ENCODE measurements around the gene NARS2. TPM values are rescaled to one million over a fixed set of nuclear protein-coding genes. Genes with fewer than 3 reads are reported as not detected.

NARS2 gene
- total RNA-seq, 2 donors from 2014 or later: 10.1 to 24.7 TPM

DNA sequence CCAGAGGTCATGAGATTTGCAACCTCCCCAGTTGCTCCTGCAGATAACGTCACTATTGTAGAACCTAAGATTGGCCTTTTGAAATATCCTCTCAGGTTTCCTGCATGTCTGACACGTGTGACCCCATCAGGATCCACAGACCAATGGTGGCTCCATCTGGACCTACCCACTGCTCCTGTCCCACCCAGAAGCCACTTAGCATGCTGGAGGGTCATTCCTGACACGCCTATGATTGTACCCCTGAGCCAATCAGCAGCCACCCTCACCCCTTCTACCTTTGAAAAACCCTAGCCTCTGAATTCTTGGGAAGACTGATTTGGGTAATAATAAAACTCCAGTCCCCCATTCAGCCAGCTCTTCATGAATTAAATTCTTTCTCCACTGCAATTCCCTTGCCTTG is 20.1 kb upstream of the NARS2 start:
- WGBS, 2 donors: 73 to 84% methylated on average over 3 of the region's 3 CpGs
- no peaks in the 10 kb centered on the region for H3K9me3 ChIP-seq
- no peaks in the 10 kb centered on the region for H3K36me3 ChIP-seq (replicated peaks in 1 of 2; ENCODE audit: insufficient read depth in 1 of 2, low read depth in 2 of 2)
- intact Hi-C loops (cut with DNase I): no loop called here
- ATAC-seq (no peak), DNase-seq (no peak)
- H3K27ac ChIP-seq: no peak overlapping the region
- no peaks in the 10 kb centered on the region for H3K27me3 ChIP-seq
- TF ChIP-seq, protein P1, sequence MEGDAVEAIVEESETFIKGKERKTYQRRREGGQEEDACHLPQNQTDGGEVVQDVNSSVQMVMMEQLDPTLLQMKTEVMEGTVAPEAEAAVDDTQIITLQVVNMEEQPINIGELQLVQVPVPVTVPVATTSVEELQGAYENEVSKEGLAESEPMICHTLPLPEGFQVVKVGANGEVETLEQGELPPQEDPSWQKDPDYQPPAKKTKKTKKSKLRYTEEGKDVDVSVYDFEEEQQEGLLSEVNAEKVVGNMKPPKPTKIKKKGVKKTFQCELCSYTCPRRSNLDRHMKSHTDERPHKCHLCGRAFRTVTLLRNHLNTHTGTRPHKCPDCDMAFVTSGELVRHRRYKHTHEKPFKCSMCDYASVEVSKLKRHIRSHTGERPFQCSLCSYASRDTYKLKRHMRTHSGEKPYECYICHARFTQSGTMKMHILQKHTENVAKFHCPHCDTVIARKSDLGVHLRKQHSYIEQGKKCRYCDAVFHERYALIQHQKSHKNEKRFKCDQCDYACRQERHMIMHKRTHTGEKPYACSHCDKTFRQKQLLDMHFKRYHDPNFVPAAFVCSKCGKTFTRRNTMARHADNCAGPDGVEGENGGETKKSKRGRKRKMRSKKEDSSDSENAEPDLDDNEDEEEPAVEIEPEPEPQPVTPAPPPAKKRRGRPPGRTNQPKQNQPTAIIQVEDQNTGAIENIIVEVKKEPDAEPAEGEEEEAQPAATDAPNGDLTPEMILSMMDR (IDR thresholded peaks at IDR 0.05): no peak
- no peak for TF ChIP-seq POLR2A (IDR thresholded peaks at IDR 0.05)
- H3K4me1 ChIP-seq: no peaks in the 10 kb centered on the region
- H3K4me3 ChIP-seq: no peak overlapping the region

DNA sequence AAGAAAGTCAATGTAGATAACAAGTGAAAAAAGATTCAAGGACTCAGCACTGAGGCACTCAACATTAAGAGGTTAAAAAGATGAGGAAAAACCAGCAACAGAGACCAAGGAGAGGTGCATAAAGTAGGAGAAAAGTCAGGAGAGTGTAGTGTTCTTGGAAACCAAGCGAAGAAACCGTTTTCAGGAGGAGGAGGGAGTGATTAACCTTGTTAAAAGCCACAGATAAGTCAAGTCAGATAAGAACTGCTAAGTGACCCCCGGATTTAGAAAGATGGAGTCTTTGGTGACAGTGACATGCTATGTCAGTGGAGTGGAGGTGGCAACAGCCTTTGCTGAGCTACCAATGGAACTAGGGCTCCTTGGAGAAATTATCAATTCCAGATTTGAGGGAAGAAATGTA is 13.9 kb upstream of the NARS2 start:
- no peak overlapping the region for H3K4me3 ChIP-seq
- ATAC-seq (no peak), DNase-seq (no peak)
- TF ChIP-seq, protein P1 (IDR thresholded peaks at IDR 0.05): no peak
- TF ChIP-seq POLR2A (IDR thresholded peaks at IDR 0.05): no peak
- intact Hi-C loops (cut with DNase I): no loop called here
- H3K4me1 ChIP-seq: no peaks in the 10 kb centered on the region
- peaks cover 0 to 3% (median 0%) of the 10 kb centered on the region in 3 donors for H3K9me3 ChIP-seq
- WGBS, 2 donors: 27 to 41% methylated on average over 3 of the region's 3 CpGs
- no peaks in the 10 kb centered on the region for H3K36me3 ChIP-seq (replicated peaks in 1 of 2; ENCODE audit: insufficient read depth in 1 of 2, low read depth in 2 of 2)
- H3K27ac ChIP-seq: no peak overlapping the region
- no peaks in the 10 kb centered on the region for H3K27me3 ChIP-seq

DNA sequence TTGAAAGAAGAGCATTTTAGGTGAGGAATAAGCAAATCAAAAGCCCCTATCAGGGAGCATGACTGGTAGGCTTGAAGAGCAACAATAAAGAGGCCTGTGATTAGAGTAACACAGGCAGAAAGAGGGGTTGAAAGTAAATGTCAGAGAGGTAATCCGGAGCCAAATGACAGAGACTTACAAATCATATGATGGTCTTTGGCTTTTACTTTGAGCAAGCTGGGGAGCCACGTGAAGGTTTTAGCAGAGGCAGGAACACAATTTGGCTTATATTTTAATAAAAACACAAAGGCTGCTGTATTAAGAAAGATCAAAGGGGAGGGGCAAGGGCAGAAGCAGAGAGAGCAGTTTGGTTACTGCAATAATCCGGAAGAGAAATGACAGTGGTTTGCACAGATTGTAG is 12.8 kb upstream of the NARS2 start:
- Histone ChIP-seq H3K9me3 (peaks cover 0 to 5% (median 0%) of the 10 kb centered on the region in 3 donors), H3K36me3 (replicated peaks in 1 of 2; ENCODE audit: insufficient read depth in 1 of 2, low read depth in 2 of 2) (no peaks in the 10 kb centered on the region), H3K4me1 (no peaks in the 10 kb centered on the region), H3K4me3 (no peak overlapping the region), H3K27me3 (no peaks in the 10 kb centered on the region), H3K27ac (no peak overlapping the region)
- no peak for TF ChIP-seq POLR2A (IDR thresholded peaks at IDR 0.05)
- TF ChIP-seq, protein P1 (IDR thresholded peaks at IDR 0.05): no peak
- 62 to 67% methylated on average over 3 of the region's 3 CpGs for WGBS, 2 donors
- DNase-seq (no peak), ATAC-seq (no peak)
- intact Hi-C loops (cut with DNase I): no loop called here

DNA sequence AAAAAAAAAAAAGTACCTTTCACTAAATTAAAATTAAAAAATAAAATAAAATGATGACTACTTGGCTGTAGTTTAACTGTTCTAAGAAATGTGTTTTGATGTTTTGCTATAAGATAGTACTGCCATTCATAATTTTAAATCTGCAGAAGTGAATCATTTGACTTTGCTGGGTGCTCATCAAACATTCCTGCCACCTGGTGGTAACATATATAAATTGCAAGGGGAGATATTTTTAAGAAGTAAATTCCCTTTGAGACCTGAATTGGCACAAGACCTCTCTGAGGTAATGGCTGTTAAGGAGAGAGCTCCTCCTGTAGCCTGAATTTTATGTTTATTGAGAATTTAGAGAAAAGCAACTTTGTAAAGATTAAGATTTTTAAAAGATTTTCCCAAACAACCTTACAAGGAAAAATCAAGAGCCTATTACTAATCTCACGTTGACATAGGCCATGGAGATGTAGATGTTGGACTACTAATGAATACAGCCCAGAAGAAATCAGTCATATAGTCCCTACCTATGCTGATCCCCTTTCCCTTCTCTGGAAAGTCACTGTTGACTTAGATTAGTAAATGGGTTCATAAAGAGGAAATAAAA is 11.9 kb upstream of the NARS2 start:
- DNase-seq (no peak), ATAC-seq (no peak)
- no peak overlapping the region for H3K27ac ChIP-seq
- no peaks in the 10 kb centered on the region for H3K36me3 ChIP-seq (replicated peaks in 1 of 2; ENCODE audit: insufficient read depth in 1 of 2, low read depth in 2 of 2)
- H3K27me3 ChIP-seq: no peaks in the 10 kb centered on the region
- H3K4me1 ChIP-seq: no peaks in the 10 kb centered on the region
- intact Hi-C loops (cut with DNase I): no loop called here
- H3K9me3 ChIP-seq: peaks cover 0 to 5% (median 0%) of the 10 kb centered on the region in 3 donors
- 93 to 100% methylated on average over 1 of the region's 1 CpG for WGBS, 2 donors
- no peak overlapping the region for H3K4me3 ChIP-seq
- TF ChIP-seq, protein P1 (IDR thresholded peaks at IDR 0.05): peak in 6 of 7 experiments; percentile 33 to 53 (median 38)
- no peak for TF ChIP-seq POLR2A (IDR thresholded peaks at IDR 0.05)

DNA sequence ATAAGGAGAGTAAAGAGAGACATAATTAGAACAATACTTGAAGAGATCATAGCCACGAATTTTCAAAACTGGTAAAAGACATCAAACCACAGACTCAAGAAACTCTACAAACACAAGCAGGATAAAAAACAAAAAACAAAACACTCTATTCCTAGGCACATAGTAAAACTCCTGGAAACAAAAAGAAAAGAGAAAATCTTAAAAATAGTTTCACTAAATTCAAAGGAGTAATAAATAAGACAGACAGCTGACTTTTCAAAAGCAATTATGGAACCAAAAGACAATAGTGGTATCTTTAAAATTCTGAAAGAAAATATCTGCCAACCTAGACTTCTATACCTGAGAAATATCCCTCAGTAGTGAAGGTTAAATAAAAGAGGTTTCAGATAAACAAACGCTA is 9.2 kb upstream of the NARS2 start:
- 81 to 87% methylated on average over 2 of the region's 2 CpGs for WGBS, 2 donors
- no peak overlapping the region for H3K27ac ChIP-seq
- TF ChIP-seq, protein P1 (IDR thresholded peaks at IDR 0.05): no peak
- no peak for TF ChIP-seq POLR2A (IDR thresholded peaks at IDR 0.05)

More for the DNA sequence above, 9.2 kb upstream of the NARS2 start:
- H3K9me3 ChIP-seq: peaks cover 0 to 5% (median 0%) of the 10 kb centered on the region in 3 donors
- DNase-seq (no peak), ATAC-seq (no peak)
- H3K27me3 ChIP-seq: no peaks in the 10 kb centered on the region
- intact Hi-C loops (cut with DNase I): no loop called here
- no peak overlapping the region for H3K4me3 ChIP-seq
- no peaks in the 10 kb centered on the region for H3K36me3 ChIP-seq (replicated peaks in 1 of 2; ENCODE audit: insufficient read depth in 1 of 2, low read depth in 2 of 2)
- H3K4me1 ChIP-seq: no peaks in the 10 kb centered on the region
